ENCODE measurements around the gene MREG.
"Not testable (repeated sequence)": the region's sequence is repeated elsewhere in the genome, so short reads cannot be mapped to it uniquely, and the experiment has no call there.

MREG gene

GRCh38 chr2:216021768-216022565 lies 8.6 kb upstream of the MREG start:
- DNase-seq (ENCODE audit: low read depth in 2 of 2): no peak

GRCh38 chr2:216018709-216019108 lies 5.4 kb upstream of the MREG start:
- DNase-seq (ENCODE audit: low read depth in 2 of 2): no peak

GRCh38 chr2:216017365-216017764 lies 4.0 kb upstream of the MREG start:
- DNase-seq (ENCODE audit: low read depth in 2 of 2): no peak

GRCh38 chr2:216016581-216016980 lies 3.2 kb upstream of the MREG start:
- DNase-seq (ENCODE audit: low read depth in 2 of 2): no peak

- DNase-seq (ENCODE audit: low read depth in 2 of 2): no peak
Measured at GRCh38 chr2:216015722-216016464, 2.5 kb upstream of the MREG start.

- no peak for DNase-seq (ENCODE audit: low read depth in 2 of 2)
Measured at GRCh38 chr2:216014986-216015385, 1.6 kb upstream of the MREG start.

GRCh38 chr2:216014006-216014405 lies 655 bp upstream of the MREG start:
- no peak for DNase-seq (ENCODE audit: low read depth in 2 of 2)

- DNase-seq (ENCODE audit: low read depth in 2 of 2): no peak
Measured at GRCh38 chr2:216012830-216013079, 596 bp downstream of the MREG start.

- DNase-seq (ENCODE audit: low read depth in 2 of 2): no peak
Measured at GRCh38 chr2:216012133-216012829, 1.1 kb downstream of the MREG start.

- DNase-seq (ENCODE audit: low read depth in 2 of 2): not testable (repeated sequence)
Measured at GRCh38 chr2:216009215-216009614, 4.1 kb downstream of the MREG start.

GRCh38 chr2:216008387-216008786 lies 5.0 kb downstream of the MREG start:
- no peak for DNase-seq (ENCODE audit: low read depth in 2 of 2)

- no peak for DNase-seq (ENCODE audit: low read depth in 2 of 2)
Measured at GRCh38 chr2:216006164-216006663, 7.1 kb downstream of the MREG start.

GRCh38 chr2:216004697-216005283 lies 8.6 kb downstream of the MREG start:
- no peak for DNase-seq (ENCODE audit: low read depth in 2 of 2)

GRCh38 chr2:216003876-216004696 lies 9.3 kb downstream of the MREG start:
- no peak for DNase-seq (ENCODE audit: low read depth in 2 of 2)

- DNase-seq (ENCODE audit: low read depth in 2 of 2): no peak
Measured at GRCh38 chr2:216002693-216003092, 10.7 kb downstream of the MREG start.

GRCh38 chr2:216002101-216002678 lies 11.2 kb downstream of the MREG start:
- no peak for DNase-seq (ENCODE audit: low read depth in 2 of 2)

- no peak for DNase-seq (ENCODE audit: low read depth in 2 of 2)
Measured at GRCh38 chr2:216001216-216002100, 11.9 kb downstream of the MREG start.

GRCh38 chr2:215998636-215999035 lies 14.7 kb downstream of the MREG start:
- DNase-seq (ENCODE audit: low read depth in 2 of 2): no peak

- no peak for DNase-seq (ENCODE audit: low read depth in 2 of 2)
Measured at GRCh38 chr2:215997219-215997618, 16.1 kb downstream of the MREG start.

- DNase-seq (ENCODE audit: low read depth in 2 of 2): no peak
Measured at GRCh38 chr2:215994911-215995310, 18.4 kb downstream of the MREG start.
